Stimulated activated CD4-positive, alpha-beta T cell treated with anti-CD3 and anti-CD28 coated beads, Interleukin-15, amount 100 ng/mL, for 24 hours (primary cell): Measurements from ENCODE around the gene SLC38A5.
"Not testable (repeated sequence)": the region's sequence is repeated elsewhere in the genome, so short reads cannot be mapped to it uniquely, and the experiment has no call there.

Experiments
- DNase-seq: peaks from one replicate; pipeline ENCODE4 v3.0.0-alpha.2; 2020

Gene SLC38A5

GRCh38 chrX:48470110-48470832 is at the start of gene SLC38A5:
TSS of gene SLC38A5 (minus strand) at chrX:48470260. CDS start at chrX:48467924, 2,336 bp downstream.
- no peak for DNase-seq

- not testable (repeated sequence) for DNase-seq
These were observed 49.4 kb upstream of the SLC38A5 start for GRCh38 chrX:48519481-48519880.

- DNase-seq, result no peak
These were observed 46.9 kb upstream of the SLC38A5 start for GRCh38 chrX:48516987-48517386.

- no peak for DNase-seq
These were observed 46.2 kb upstream of the SLC38A5 start for GRCh38 chrX:48516285-48516684.

- no peak for DNase-seq
These were observed 45.8 kb upstream of the SLC38A5 start for GRCh38 chrX:48515842-48516241.

- DNase-seq, result no peak
These were observed 44.9 kb upstream of the SLC38A5 start for GRCh38 chrX:48514868-48515460.

GRCh38 chrX:48514126-48514806 is 44.2 kb upstream of the SLC38A5 start:
- no peak for DNase-seq

- no peak for DNase-seq
These were observed 43.6 kb upstream of the SLC38A5 start for GRCh38 chrX:48513670-48514069.

GRCh38 chrX:48512371-48512935 is 42.4 kb upstream of the SLC38A5 start:
- no peak for DNase-seq

- no peak for DNase-seq
These were observed 41.5 kb upstream of the SLC38A5 start for GRCh38 chrX:48511560-48511959.

GRCh38 chrX:48509619-48510018 is 39.6 kb upstream of the SLC38A5 start:
- no peak for DNase-seq

GRCh38 chrX:48509245-48509590 is 39.2 kb upstream of the SLC38A5 start:
- DNase-seq, result peak; percentile 7

- peak; percentile 88 for DNase-seq
These were observed 38.6 kb upstream of the SLC38A5 start, which contains the start of gene PORCN for GRCh38 chrX:48508400-48509244. TSS of gene PORCN (plus strand) at chrX:48508992. CDS start at chrX:48509821, 829 bp downstream.

- DNase-seq, result no peak
These were observed 37.2 kb upstream of the SLC38A5 start for GRCh38 chrX:48507246-48507645.

- DNase-seq, result no peak
These were observed 35.4 kb upstream of the SLC38A5 start for GRCh38 chrX:48505481-48505880.

GRCh38 chrX:48504261-48504660 is 34.2 kb upstream of the SLC38A5 start:
- no peak for DNase-seq

- DNase-seq, result no peak
These were observed 28.3 kb upstream of the SLC38A5 start for GRCh38 chrX:48498374-48498809.

- DNase-seq, result no peak
These were observed 27.8 kb upstream of the SLC38A5 start for GRCh38 chrX:48497871-48498270.

GRCh38 chrX:48496660-48497059 is 26.6 kb upstream of the SLC38A5 start:
- DNase-seq, result no peak

GRCh38 chrX:48493890-48494364 is 23.9 kb upstream of the SLC38A5 start:
- DNase-seq, result peak; percentile 17

- DNase-seq, result no peak
These were observed 22.3 kb upstream of the SLC38A5 start for GRCh38 chrX:48492293-48492910.

GRCh38 chrX:48491809-48492208 is 21.7 kb upstream of the SLC38A5 start:
- DNase-seq, result no peak
